ENCODE results near the gene EMP3. TPM values are rescaled to one million over a fixed set of nuclear protein-coding genes. Genes with fewer than 3 reads are reported as not detected.

Gene EMP3
- total and polyA plus RNA-seq, 9 of the 15 experiments (the other 6 are each of a cell fraction or from before 2014, with no cell fraction given) = 123 to 386 (median 296) TPM

DNA sequence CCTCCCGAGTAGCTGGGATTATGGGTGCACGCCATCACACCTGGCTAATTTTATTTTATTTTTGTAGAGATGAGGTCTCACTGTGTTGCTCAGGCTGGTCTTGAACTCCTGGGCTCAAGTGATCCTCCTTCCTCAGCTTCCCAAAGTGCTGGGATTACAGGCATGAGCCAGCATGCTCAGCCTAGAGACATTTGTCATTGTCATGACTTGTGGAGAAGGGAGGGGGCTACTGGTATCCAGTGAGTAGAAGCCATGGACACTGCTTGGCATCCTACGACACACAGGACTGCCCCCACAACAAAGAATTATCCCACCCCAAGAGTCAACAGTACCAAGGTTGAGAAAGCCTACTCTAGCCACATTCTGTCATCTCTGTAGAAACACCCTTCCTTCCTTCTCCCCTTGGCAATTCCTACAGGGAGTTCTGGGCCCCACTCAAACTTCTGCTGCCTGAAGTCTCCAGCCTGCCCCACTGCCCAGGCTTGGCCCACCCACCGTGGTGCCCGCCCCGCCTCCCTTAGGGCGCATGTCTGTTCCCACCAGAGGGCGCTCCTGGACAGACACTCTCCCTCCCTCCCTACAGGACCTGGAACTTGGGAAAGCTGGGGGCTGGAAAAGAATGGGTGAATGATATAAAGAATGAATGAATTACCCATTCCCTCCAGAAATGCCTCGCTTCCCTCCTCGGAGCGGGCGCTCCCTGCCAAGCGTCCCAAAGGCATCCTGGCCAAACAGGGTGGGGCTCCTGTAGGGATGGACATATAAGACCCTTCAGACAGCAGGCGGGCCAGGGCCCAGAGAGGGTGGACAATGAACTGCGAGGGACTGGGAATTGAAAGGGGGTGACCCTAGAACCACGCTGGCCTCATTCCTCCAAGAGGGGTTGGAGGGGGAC, 5.5 kb upstream of the EMP3 start:
- in situ Hi-C loops (cut with MboI) (loop anchor here (5.0 kb wide), 1 partner anchor 267 kb away; no protein-coding TSS in a partner anchor), intact Hi-C loops (cut with micrococcal nuclease) (loop anchor here (1.0 to 10.0 kb wide), 4 partner anchors 13 to 262 kb away; partner anchors contain the start of genes GRIN2D, KDELR1, SYNGR4 and TMEM143)
- H3K27me3 ChIP-seq (ENCODE audit: control insufficient read depth in 2 of 2, insufficient read depth in 2 of 2, low read length in 2 of 2) = no peaks in the 10 kb centered on the region
- H3K9me3 ChIP-seq (replicated peaks; ENCODE audit: control insufficient read depth, insufficient read depth, low read depth, low read length) = no peaks in the 10 kb centered on the region
- no TSS peak for BruUV-seq (replicated peaks)
- DNase-seq (ENCODE audit: extremely low read depth in 1 of 4, low spot score in 3 of 4) (peak; percentile 71 to 87 (median 76)), ATAC-seq (peak; percentile 67), FAIRE-seq (peak; percentile 81)
- H3K4me2 ChIP-seq (ENCODE audit: insufficient read depth, low read length) = peak overlapping the region; percentile 88
- WGBS (ENCODE audit: insufficient coverage, low coverage, missing lambda C conversion rate) = 13% methylated on average over 11 of the region's 16 CpGs
- POLR2A ChIA-PET = interaction anchor here (2.3 kb wide), 1 partner anchor 13 kb away, joined by 10 read pairs; no protein-coding TSS in a partner anchor
- H3K36me3 ChIP-seq (ENCODE audit: control insufficient read depth, insufficient read depth, low read length) = no peaks in the 10 kb centered on the region
- no peaks in the 10 kb centered on the region for H3K9me1 ChIP-seq (ENCODE audit: control insufficient read depth, insufficient read depth, low read length)
- CTCF ChIA-PET (ENCODE audit: low intra/inter-chr PET ratio) = interaction anchor here (0.6 to 3.8 kb wide), 4 partner anchors 14 to 792 kb away, joined by 3 to 57 read pairs (median 3); no protein-coding TSS in a partner anchor
- peak overlapping the region; percentile 99 for H3K27ac ChIP-seq (ENCODE audit: extremely low read depth, low read depth, low read length)
- peaks cover 12% of the 10 kb centered on the region for H3K79me2 ChIP-seq (ENCODE audit: control insufficient read depth, insufficient read depth, low read length)
- peak overlapping the region; percentile 50 to 90; a peak in 3 of 4 replicates for H3K9ac ChIP-seq (ENCODE audit: insufficient read depth in 1 of 2, low read depth in 2 of 2, low read length in 2 of 2)
- H4K20me1 ChIP-seq (replicated peaks; ENCODE audit: control insufficient read depth, insufficient read depth, low read length) = no peaks in the 10 kb centered on the region
- H3K4me1 ChIP-seq (replicated peaks in 1 of 2; ENCODE audit: control insufficient read depth in 2 of 2, insufficient read depth in 2 of 2, low read length in 2 of 2) = peaks cover 26 to 45% of the 10 kb centered on the region in 2 experiments
- peak overlapping the region; percentile 57 for H3K4me3 ChIP-seq
- peak overlapping the region; percentile 89 for H2AFZ ChIP-seq (ENCODE audit: low read depth, low read length)
- TF ChIP-seq RAD21 (CRISPR knock-in tag; conservative IDR thresholded peaks at IDR 0.05 in 1 of 2, IDR thresholded peaks at IDR 0.05 in 1 of 2) (peak; percentile 95 to 96), MTA3 (IDR thresholded peaks at IDR 0.05; ENCODE audit: borderline replicate concordance) (0 out of 2 replicates have a peak, but pooled peaks have one; percentile 31), TOE1 (IDR thresholded peaks at IDR 0.05; ENCODE audit: borderline replicate concordance) (peak; percentile 18; the same call in 1 of the 2 replicates), TOE1 (CRISPR knock-in tag; IDR thresholded peaks at IDR 0.05; ENCODE audit: borderline replicate concordance, low read depth) (no peak), EZH2 (IDR thresholded peaks at IDR 0.05; ENCODE audit: borderline replicate concordance, low read depth, low read length) (no peak), SMAD2 (IDR thresholded peaks at IDR 0.05; ENCODE audit: low read depth, low read length) (no peak), CREM (IDR thresholded peaks at IDR 0.05; ENCODE audit: low read depth) (0 out of 2 replicates have a peak, but pooled peaks have one; percentile 54), RB1 (IDR thresholded peaks at IDR 0.05; ENCODE audit: low read depth) (peak; percentile 19; the same call in 1 of the 2 replicates)
- TF ChIP-seq, protein P1, sequence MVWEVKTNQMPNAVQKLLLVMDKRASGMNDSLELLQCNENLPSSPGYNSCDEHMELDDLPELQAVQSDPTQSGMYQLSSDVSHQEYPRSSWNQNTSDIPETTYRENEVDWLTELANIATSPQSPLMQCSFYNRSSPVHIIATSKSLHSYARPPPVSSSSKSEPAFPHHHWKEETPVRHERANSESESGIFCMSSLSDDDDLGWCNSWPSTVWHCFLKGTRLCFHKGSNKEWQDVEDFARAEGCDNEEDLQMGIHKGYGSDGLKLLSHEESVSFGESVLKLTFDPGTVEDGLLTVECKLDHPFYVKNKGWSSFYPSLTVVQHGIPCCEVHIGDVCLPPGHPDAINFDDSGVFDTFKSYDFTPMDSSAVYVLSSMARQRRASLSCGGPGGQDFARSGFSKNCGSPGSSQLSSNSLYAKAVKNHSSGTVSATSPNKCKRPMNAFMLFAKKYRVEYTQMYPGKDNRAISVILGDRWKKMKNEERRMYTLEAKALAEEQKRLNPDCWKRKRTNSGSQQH (CRISPR knock-in tag; IDR thresholded peaks at IDR 0.05) = no peak
- TF ChIP-seq, protein P2, sequence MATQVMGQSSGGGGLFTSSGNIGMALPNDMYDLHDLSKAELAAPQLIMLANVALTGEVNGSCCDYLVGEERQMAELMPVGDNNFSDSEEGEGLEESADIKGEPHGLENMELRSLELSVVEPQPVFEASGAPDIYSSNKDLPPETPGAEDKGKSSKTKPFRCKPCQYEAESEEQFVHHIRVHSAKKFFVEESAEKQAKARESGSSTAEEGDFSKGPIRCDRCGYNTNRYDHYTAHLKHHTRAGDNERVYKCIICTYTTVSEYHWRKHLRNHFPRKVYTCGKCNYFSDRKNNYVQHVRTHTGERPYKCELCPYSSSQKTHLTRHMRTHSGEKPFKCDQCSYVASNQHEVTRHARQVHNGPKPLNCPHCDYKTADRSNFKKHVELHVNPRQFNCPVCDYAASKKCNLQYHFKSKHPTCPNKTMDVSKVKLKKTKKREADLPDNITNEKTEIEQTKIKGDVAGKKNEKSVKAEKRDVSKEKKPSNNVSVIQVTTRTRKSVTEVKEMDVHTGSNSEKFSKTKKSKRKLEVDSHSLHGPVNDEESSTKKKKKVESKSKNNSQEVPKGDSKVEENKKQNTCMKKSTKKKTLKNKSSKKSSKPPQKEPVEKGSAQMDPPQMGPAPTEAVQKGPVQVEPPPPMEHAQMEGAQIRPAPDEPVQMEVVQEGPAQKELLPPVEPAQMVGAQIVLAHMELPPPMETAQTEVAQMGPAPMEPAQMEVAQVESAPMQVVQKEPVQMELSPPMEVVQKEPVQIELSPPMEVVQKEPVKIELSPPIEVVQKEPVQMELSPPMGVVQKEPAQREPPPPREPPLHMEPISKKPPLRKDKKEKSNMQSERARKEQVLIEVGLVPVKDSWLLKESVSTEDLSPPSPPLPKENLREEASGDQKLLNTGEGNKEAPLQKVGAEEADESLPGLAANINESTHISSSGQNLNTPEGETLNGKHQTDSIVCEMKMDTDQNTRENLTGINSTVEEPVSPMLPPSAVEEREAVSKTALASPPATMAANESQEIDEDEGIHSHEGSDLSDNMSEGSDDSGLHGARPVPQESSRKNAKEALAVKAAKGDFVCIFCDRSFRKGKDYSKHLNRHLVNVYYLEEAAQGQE (IDR thresholded peaks at IDR 0.05; ENCODE audit: borderline replicate concordance) = peak; percentile 92
- TF ChIP-seq, protein P2 (CRISPR knock-in tag; IDR thresholded peaks at IDR 0.05; ENCODE audit: low read depth) = no peak

Measured in K562 (cell line).